RWPE1 (cell line): ENCODE measurements around the gene PKP4.

ENCODE experiments used
- CTCF ChIA-PET: fragments of 350-600 bp; sonication (Branson Sonifier 250); formaldehyde crosslinking; extraction: SDS; loops from one replicate; lab custom pipeline; 2021; lab: Yijun Ruan, JAX
- POLR2A ChIA-PET: fragments of 400-600 bp; formaldehyde crosslinking; extraction: SDS; loops from one replicate; lab custom pipeline; 2020; ENCODE audit warnings: antibody characterized with exemption; ENCODE audit not compliant: low non-redundant PET; lab: Yijun Ruan, JAX
- DNase-seq: peaks from one replicate; pipeline ENCODE4 v3.0.0; 2012; ENCODE audit warnings: low spot score
- H3K27ac ChIP-seq: fragments of 450-650 bp; 2 replicates; pipeline ENCODE4 v1.5.1; 2017
- TF ChIP-seq, protein P1 (sequence below): fragments of 450-650 bp; conservative IDR thresholded peaks from 2 replicates; pipeline ENCODE4 v1.5.1; 2017; ENCODE audit warnings: low read depth, mild to moderate bottlenecking

The PKP4 gene

GRCh38 chr2:158649846-158650245 is 193.1 kb downstream of the PKP4 start:
- POLR2A ChIA-PET: no interaction called here
- CTCF ChIA-PET: no interaction called here
- TF ChIP-seq, protein P1, sequence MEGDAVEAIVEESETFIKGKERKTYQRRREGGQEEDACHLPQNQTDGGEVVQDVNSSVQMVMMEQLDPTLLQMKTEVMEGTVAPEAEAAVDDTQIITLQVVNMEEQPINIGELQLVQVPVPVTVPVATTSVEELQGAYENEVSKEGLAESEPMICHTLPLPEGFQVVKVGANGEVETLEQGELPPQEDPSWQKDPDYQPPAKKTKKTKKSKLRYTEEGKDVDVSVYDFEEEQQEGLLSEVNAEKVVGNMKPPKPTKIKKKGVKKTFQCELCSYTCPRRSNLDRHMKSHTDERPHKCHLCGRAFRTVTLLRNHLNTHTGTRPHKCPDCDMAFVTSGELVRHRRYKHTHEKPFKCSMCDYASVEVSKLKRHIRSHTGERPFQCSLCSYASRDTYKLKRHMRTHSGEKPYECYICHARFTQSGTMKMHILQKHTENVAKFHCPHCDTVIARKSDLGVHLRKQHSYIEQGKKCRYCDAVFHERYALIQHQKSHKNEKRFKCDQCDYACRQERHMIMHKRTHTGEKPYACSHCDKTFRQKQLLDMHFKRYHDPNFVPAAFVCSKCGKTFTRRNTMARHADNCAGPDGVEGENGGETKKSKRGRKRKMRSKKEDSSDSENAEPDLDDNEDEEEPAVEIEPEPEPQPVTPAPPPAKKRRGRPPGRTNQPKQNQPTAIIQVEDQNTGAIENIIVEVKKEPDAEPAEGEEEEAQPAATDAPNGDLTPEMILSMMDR: no peak
- no peak for DNase-seq
- H3K27ac ChIP-seq: no peak overlapping the region

GRCh38 chr2:158650646-158651357 is 194.1 kb downstream of the PKP4 start:
- DNase-seq: no peak
- TF ChIP-seq, protein P1: no peak
- ChIA-PET CTCF (interaction anchor here (0.7 kb wide), 1 partner anchor 1725 kb away, joined by 4 read pairs; no protein-coding TSS in a partner anchor), POLR2A (no interaction called here)
- no peak overlapping the region for H3K27ac ChIP-seq

DNA sequence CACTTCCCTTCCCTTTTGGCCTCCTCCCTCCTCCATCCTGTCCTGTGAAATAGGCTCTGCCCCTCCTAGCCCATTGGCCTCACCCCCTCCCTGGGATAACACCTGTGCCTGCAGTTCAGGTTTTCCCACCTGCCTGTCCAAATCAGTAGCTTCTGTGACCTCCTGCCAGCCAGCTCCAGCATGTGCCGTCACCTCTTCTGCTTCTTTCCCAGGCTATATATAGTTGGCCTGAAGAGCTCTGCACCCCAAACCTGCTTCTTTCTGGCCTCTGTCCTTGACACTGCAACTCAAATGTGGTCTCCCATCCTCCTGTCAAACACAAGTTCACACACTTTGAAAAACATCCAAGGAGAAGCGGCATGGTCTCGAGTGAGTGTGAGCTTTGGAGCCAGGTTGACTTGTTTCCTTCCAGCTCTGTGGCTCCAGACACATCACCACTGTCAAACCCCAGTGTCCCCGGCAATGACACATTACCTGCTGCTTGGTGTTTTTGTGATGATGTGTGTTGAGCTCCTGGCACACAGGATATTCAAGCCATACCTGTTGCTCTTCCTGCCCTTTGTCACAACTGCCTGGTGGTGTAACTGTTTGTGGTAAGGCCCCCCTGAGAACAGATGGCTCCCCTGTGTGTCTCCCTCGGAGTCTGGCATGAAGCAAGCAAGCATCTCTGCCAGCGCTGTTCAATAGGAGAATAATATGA is 194.8 kb downstream of the PKP4 start:
- TF ChIP-seq, protein P1: no peak
- POLR2A ChIA-PET: no interaction called here
- CTCF ChIA-PET: interaction anchor here (0.7 kb wide), 1 partner anchor 1724 kb away, joined by 4 read pairs; no protein-coding TSS in a partner anchor
- DNase-seq: no peak
- no peak overlapping the region for H3K27ac ChIP-seq

DNA sequence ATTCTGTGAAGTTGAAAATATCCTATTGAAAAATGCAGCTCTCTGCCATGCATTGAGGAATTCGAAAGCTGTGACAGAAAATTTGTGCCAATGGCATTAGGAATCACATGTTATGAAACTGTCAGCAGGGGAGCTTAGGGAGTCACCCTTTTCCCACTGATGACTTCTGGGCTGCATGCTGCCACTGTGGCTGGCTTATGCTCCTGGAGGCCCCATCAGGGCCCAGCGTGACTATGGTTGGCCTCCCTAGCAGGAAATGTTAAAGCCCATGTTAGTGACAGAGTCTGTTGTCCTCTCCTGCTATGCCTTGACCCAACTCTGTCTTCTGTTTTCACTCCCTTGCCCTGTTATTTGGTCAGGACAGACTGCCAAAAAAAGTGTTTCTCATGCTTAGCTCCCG is 198.9 kb downstream of the PKP4 start:
- ChIA-PET CTCF (interaction anchor here (1.0 kb wide), 1 partner anchor 8 kb away, joined by 3 read pairs; no protein-coding TSS in a partner anchor), POLR2A (no interaction called here)
- no peak overlapping the region for H3K27ac ChIP-seq
- TF ChIP-seq, protein P1: no peak
- no peak for DNase-seq

- POLR2A ChIA-PET: no interaction called here
- TF ChIP-seq, protein P1: no peak
- CTCF ChIA-PET: interaction anchor here (0.6 to 1.0 kb wide), 2 partner anchors 9 to 503 kb away, joined by 3 to 4 read pairs; no protein-coding TSS in a partner anchor
- H3K27ac ChIP-seq: no peak overlapping the region
- DNase-seq: no peak
Observed at GRCh38 chr2:158656492-158657229, 199.9 kb downstream of the PKP4 start.

DNA sequence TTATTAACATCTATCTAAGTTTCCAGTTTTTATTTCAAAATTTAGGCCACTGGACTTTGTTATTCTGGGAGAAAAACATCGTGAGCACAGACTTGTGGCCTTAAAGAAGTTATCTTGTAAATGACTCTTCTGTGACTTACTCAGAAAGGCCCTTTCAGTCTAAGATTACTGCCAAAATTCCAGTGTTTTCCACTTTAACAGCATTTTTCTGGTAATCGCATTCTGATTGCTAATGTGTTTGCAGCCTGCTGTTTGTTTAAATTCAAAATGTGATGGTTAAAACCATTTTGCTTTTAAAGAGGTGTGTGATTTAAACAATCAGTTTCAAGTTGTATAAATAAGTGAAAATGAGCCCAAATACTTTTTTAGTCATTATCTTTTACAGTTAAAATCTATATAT is 201.6 kb downstream of the PKP4 start:
- no peak overlapping the region for H3K27ac ChIP-seq
- POLR2A ChIA-PET: no interaction called here
- CTCF ChIA-PET: no interaction called here
- no peak for DNase-seq
- TF ChIP-seq, protein P1: no peak
